Stimulated activated CD8-positive, alpha-beta memory T cell treated with anti-CD3 and anti-CD28 coated beads, Interleukin-2, amount 100 ng/mL, for 1 hour (primary cell): ENCODE results near the gene PADI1.

Experiments
- DNase-seq, 2 donors: peaks; one replicate each; pipeline ENCODE4 v3.0.0-alpha.2; 2020; ENCODE audit warnings: low read depth in 2 of 2

Gene PADI1

GRCh38 chr1:17198476-17199258, 6.3 kb upstream of the PADI1 start:
- DNase-seq = no peak

- no peak for DNase-seq
Observed at GRCh38 chr1:17199267-17200044, 5.5 kb upstream of the PADI1 start.

GRCh38 chr1:17200246-17200645, 4.7 kb upstream of the PADI1 start:
- DNase-seq = no peak

- DNase-seq = no peak
Observed at GRCh38 chr1:17200756-17201155, 4.2 kb upstream of the PADI1 start.

- no peak for DNase-seq
Observed at GRCh38 chr1:17201201-17202021, 3.5 kb upstream of the PADI1 start.

GRCh38 chr1:17205652-17206051, 724 bp downstream of the PADI1 start:
- no peak for DNase-seq

DNA sequence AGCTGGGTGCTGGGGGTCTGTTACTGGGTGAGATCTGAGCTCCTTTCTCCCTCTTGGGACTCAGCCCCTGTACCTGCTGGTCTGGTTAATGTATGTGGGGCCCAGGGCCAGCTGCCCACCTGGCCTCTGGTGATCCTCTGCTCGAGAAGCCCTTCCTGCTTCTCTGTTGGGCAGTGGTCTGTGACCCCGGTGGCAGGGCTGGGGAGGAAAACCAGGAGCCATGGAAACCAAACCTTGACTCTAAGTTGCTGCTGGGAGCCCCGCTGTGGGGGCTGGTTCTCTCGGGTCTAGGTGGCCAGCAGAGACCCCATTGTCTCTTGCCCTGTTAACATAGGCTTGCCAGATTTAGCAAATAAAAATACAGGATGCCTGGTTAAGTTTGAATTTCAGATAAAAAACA, 1.3 kb downstream of the PADI1 start:
- no peak for DNase-seq

DNA sequence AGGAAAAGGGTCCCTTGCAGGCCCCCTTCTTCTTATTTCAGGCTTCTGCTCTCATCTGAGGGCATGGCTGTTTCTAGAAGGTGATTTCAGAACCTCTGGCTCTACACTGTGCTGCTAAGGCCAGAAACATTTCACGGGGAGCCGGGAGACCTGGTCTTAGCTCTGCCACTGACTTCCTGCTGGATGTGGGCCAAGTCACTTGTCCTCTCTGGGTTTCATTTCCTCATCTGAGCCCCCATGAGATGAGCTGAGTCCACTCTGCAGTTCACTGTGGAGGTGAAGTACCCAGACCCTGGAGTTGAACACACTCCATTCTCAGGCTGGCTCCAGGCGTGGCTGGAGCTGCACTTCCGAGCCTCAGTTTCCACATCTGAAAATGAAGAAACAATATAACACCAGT, 2.1 kb downstream of the PADI1 start:
- no peak for DNase-seq

DNA sequence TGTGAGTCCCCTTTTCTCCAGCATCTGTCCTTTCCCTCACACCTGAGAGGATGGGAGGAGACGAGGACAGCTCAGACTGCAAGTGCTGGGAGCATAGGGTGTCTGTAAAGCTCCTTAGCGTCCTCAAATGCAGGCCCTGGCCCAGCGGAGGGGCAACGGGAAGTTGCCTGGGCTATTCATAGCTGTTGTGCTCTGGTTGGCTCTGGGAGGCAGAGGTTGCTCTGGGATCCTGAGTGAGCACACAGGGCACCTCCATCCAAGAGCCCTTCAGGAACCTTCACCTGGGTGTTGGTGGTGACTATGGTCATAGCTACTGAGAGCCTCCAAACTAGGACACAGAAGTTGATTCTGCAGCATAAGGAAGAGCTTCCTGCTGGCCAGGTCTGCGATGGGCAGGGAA, 2.6 kb downstream of the PADI1 start:
- DNase-seq = no peak

DNA sequence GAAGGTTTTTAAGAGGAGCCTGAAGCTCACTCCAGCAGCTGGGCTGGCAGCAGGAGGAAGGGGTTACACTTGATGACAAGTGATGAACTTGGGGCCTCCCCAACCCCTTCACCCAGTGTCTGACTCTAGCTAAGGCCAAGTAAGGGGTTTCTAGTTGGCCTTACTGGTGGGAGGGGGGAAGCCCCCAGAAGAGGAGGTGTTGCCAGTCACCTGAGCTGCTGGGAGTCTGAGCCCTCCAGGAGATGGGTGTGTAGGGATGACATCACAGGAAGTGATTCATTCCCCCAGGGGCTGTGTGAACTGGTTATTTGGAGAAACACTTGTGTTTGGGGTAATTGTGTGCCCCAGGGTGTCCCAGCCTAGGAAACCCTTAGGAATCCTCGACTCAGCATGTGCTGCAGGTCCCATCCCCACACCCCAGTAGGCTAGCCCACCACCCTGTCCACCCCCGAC, 3.1 kb downstream of the PADI1 start:
- peak in 1 of 2 donors; percentile 4 for DNase-seq

DNA sequence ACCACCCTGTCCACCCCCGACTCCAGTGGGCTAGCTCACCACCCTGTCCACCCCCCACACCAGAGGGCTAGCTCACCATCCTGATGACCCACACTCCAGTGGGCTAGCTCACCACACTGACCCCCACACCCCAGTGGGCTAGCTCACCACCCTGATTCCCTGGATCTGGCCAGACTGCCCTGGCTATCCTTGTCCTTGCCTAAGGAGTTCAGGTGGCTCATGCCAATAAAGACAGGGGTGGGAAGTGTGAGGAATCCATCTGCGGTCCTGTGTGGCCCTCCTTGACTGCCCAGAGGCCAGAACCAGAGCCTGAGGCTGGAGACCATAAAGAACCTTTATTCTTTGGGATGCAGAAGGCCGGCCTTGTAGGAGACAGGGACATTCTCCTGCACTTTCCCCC, 3.6 kb downstream of the PADI1 start:
- no peak for DNase-seq

DNA sequence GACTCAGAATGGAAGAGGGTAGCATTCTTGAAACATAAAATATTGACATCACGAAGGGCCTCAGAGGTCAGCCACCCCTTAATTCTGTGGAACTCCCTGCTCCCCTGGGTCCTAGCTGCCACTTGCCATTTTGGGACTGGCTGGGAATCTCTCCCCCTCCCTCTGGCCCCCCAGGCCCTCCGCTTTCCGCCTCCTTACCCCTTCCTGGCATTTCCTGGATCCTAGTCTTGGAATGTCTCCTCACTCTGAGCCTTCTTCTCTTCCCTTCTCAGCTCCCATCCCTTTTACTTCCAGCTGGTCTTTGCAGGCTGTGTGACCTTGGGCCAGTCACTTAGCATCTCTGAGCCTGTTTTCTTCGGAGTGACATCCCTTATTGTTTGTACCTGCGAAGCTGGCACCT, 4.5 kb downstream of the PADI1 start:
- DNase-seq = no peak

- DNase-seq = no peak
Observed at GRCh38 chr1:17210176-17210575, 5.2 kb downstream of the PADI1 start.

DNA sequence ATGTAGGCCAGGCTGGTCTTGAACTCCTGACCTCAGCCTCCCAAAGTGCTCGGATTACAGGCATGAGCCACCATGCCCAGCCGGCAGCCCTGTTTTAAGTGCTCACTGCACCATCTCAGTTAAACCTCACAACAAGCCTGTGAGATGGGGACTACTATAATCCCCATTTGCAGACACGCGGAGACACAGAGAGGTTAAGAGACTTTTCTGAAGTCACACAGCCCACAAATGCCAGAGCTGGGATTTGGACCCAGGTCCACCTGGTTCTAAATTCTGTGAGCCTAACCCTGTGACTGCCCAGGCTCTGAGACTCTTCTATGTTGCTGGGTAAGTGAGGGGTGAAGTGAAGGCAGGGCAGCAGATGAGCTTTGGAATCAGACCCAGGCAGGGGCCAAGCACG, 6.4 kb downstream of the PADI1 start:
- no peak for DNase-seq

DNA sequence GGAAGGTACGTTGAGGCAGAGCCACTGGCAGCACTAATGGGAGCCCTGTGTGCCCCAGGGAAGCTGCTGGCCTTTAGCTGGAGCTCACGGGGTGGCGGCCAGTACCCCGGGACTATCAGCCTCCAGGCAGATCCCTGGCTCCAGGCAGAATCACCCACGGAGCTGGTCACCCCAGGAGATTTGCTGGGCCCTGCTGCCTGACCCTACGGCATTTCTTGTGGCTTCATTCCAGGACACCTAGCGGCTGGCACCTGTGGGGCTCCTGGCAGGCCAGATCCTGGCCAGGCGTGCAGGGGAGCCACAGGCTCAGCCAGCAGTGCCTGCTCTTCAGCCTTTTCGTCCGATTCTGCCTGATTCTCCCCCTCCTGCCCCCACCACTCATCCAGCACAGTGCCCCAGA, 7.1 kb downstream of the PADI1 start:
- DNase-seq = no peak

GRCh38 chr1:17212487-17213121, 7.7 kb downstream of the PADI1 start:
- peak; percentile 23 to 49 for DNase-seq

DNA sequence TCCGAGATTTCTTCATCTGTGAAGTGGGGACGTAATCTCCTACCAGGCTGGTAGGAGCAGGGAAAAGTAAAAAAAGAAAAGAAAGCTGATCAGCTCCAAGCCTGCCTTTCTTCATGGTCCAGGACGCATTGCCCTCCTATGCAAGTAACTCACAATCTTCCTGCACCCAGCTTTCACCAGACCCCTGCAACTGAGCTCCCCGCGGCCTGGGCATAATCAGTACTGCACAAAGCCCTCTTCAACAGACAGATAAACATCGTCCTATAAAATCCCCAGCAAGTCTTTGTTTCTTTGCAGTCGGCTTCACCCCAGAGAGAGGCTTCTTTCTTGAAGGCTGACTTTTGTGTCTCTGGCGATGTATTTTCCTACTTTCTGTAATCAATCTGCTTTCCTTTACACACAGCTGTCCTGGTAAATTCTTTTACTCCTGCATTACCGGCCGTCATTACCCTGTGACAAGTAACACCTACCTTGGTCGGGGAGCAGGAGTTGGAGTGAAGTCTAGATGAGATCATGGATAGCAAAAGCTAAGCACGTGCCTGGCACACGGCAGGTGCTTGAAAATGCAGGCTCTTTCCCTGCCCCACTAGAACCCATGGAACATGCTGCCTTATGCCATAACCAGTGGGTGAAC, 8.3 kb downstream of the PADI1 start:
- no peak for DNase-seq

DNA sequence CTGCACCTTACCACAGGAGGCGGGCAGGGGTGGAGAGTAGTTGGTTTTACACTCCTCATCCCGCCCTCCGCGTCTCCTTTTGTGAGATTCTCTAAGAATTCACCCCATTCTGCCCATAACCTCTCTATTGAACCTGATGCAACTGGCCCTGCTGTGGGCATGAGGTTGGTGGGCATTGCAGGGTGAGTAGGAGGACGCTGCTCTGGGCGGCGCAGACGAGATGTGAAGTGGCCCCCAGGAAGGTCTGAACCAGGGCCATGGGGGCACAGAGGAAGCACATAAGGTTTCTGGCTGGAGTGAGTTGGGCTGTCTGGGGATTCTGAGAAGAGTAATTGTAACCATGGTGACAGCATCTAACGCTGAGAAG, 8.8 kb downstream of the PADI1 start:
- DNase-seq = no peak

GRCh38 chr1:17214876-17215544, 10.1 kb downstream of the PADI1 start:
- no peak for DNase-seq

GRCh38 chr1:17215545-17215890, 10.6 kb downstream of the PADI1 start:
- no peak for DNase-seq

GRCh38 chr1:17216078-17216477, 11.2 kb downstream of the PADI1 start:
- DNase-seq = no peak
